Smooth muscle cell (in vitro differentiated cells): ENCODE results near the gene CTSH. TPM values are rescaled to one million over a fixed set of nuclear protein-coding genes. Genes with fewer than 3 reads are reported as not detected.

Source experiments
- DNase-seq: peaks from one replicate; lab custom pipeline; 2025; ENCODE audit not compliant: unreplicated experiment; lab: John Stamatoyannopoulos, UW
- H2AFZ ChIP-seq: fragments of 200-600 bp; sonication (generic); 2 replicates; pipeline ENCODE4 v1.6.0; 2016; ENCODE audit warnings: antibody characterized with exemption, low read depth, mild to moderate bottlenecking
- H3F3A ChIP-seq: fragments of 200-600 bp; sonication (generic); 2 replicates; pipeline ENCODE4 v1.6.0; 2017; ENCODE audit warnings: antibody characterized with exemption, low read depth
- H3K27ac ChIP-seq: fragments of 200-600 bp; sonication (generic); 2 replicates; pipeline ENCODE4 v1.5.1; 2016; ENCODE audit warnings: low read depth, mild to moderate bottlenecking
- H3K27me3 ChIP-seq: fragments of 200-600 bp; sonication (generic); 2 replicates; pipeline ENCODE4 v1.6.1; 2016; ENCODE audit warnings: low read depth, mild to moderate bottlenecking
- H3K36me3 ChIP-seq: fragments of 200-600 bp; sonication (generic); 2 replicates; pipeline ENCODE4 v1.5.1; 2016; ENCODE audit warnings: low read depth
- H3K4me1 ChIP-seq: fragments of 200-600 bp; sonication (generic); 2 replicates; pipeline ENCODE4 v1.5.1; 2016; ENCODE audit warnings: low read depth
- H3K4me2 ChIP-seq: fragments of 200-600 bp; sonication (generic); 2 replicates; pipeline ENCODE4 v1.6.0; 2016; ENCODE audit warnings: mild to moderate bottlenecking
- H3K4me3 ChIP-seq: fragments of 200-600 bp; sonication (generic); 2 replicates; pipeline ENCODE4 v1.5.1; 2016; ENCODE audit warnings: mild to moderate bottlenecking
- H3K79me2 ChIP-seq: fragments of 200-600 bp; sonication (generic); 2 replicates; pipeline ENCODE4 v1.6.0; 2016; ENCODE audit warnings: low read depth, mild to moderate bottlenecking
- H3K9ac ChIP-seq: fragments of 200-600 bp; sonication (generic); 2 replicates; pipeline ENCODE4 v1.6.0; 2016; ENCODE audit warnings: low read depth
- H3K9me3 ChIP-seq: fragments of 200-600 bp; sonication (generic); replicated peaks from 2 replicates; pipeline ENCODE4 v1.5.1; 2016; ENCODE audit warnings: low read depth
- H4K20me1 ChIP-seq: fragments of 200-600 bp; sonication (generic); 2 replicates; pipeline ENCODE4 v1.6.0; 2016; ENCODE audit warnings: low read depth
- WGBS: methylation state at CpG from one replicate; pipeline ENCODE4 v1.1.7; 2016; ENCODE audit warnings: low lambda C conversion rate; 5-methylcytosine and 5-hydroxymethylcytosine counted together
- polyA plus RNA-seq: library from polyadenylated mRNA; unstranded; fragments of >200 nt; fragmentation: Nextera tagmentation; extraction: Ambion mirVana; gene quantifications from 2 replicates; pipeline ENCODE4 v1.2.1, GENCODE V29; 2016
- total RNA-seq: library from RNA; depleted of rRNA; stranded (reverse); fragments of >200 nt; gene quantifications from 2 replicates; pipeline ENCODE4 v1.2.3, GENCODE V29; 2014
- TF ChIP-seq, protein P1 (sequence below): fragments of 200-600 bp; sonication (generic); IDR thresholded peaks from 2 replicates; pipeline ENCODE4 v1.5.1; 2017; ENCODE audit warnings: borderline replicate concordance, mild to moderate bottlenecking, antibody characterized with exemption; ENCODE audit not compliant: insufficient read depth, poor library complexity, severe bottlenecking

CTSH gene
- total and polyA plus RNA-seq, 2 experiments from 2014 or later, result 23.4 to 38.5 TPM

DNA sequence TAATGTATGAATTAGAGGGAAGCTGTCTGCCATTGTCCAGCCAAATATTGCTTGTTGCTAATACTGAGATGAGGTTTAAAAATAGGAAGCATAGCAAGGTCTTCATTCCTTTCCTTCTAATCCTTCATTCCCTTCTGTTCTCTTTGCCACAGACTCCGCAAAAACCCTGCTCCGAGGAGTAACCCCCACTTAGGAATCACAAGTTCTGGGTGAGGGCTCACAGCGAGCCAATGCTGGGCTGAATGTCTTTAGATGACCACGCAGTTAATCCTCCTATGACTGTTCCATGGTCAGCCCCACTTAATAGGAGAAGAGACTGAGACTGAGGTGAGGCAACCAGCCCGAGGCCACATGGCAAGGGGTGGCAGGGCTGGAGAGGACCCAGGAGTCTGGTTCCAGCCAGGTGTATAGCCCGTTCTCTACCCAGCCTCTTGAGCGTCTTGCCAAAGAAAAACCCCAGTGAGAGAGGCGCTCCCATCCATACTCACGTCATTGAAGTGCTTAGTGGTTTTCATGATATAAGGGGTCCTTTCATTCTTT is 44.9 kb upstream of the CTSH start:
- no peaks in the 10 kb centered on the region for H3K27me3 ChIP-seq
- 68% methylated on average over 9 of the region's 9 CpGs for WGBS
- no peaks in the 10 kb centered on the region for H3K36me3 ChIP-seq
- H2AFZ ChIP-seq, result no peak overlapping the region
- peak overlapping the region; percentile 80 for H3K27ac ChIP-seq
- H4K20me1 ChIP-seq, result no peaks in the 10 kb centered on the region
- no peaks in the 10 kb centered on the region for H3K79me2 ChIP-seq
- no peak for DNase-seq
- TF ChIP-seq, protein P1, sequence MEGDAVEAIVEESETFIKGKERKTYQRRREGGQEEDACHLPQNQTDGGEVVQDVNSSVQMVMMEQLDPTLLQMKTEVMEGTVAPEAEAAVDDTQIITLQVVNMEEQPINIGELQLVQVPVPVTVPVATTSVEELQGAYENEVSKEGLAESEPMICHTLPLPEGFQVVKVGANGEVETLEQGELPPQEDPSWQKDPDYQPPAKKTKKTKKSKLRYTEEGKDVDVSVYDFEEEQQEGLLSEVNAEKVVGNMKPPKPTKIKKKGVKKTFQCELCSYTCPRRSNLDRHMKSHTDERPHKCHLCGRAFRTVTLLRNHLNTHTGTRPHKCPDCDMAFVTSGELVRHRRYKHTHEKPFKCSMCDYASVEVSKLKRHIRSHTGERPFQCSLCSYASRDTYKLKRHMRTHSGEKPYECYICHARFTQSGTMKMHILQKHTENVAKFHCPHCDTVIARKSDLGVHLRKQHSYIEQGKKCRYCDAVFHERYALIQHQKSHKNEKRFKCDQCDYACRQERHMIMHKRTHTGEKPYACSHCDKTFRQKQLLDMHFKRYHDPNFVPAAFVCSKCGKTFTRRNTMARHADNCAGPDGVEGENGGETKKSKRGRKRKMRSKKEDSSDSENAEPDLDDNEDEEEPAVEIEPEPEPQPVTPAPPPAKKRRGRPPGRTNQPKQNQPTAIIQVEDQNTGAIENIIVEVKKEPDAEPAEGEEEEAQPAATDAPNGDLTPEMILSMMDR, result no peak
- no peak overlapping the region for H3K4me3 ChIP-seq
- no peaks in the 10 kb centered on the region for H3K9me3 ChIP-seq
- H3K9ac ChIP-seq, result peak overlapping the region; percentile 37
- peaks cover 10% of the 10 kb centered on the region for H3F3A ChIP-seq
- peak overlapping the region; percentile 57 for H3K4me2 ChIP-seq
- H3K4me1 ChIP-seq, result no peaks in the 10 kb centered on the region

DNA sequence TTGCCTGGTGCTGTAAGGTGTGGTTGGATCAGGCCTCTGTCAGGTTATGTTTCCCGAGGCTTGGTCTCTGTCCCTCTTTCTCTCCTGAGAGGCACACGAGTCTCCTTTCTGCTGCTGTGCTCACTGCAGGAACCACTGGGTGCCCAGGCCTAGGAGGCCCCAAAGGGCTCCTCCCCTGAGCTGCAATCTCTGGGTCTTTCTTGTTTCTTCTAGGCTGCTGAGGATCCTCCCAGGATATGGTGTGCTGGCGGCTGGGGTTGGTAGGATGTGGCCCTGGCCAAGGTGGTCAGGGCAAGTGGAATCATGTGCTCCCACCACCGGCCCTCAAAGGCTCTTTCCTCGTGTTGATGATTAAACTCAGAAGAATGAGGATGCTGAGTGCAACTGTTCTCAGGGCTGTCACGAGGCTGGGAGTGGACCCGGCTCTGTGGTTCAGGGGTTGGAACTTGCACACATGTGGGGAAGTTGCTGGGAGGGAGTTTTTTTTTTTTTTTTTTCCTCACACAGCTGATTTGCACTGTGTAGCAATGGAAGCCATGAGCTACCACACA is 43.6 kb upstream of the CTSH start:
- peak overlapping the region; percentile 8 for H3K9ac ChIP-seq
- no peaks in the 10 kb centered on the region for H3K79me2 ChIP-seq
- TF ChIP-seq, protein P1, result no peak
- H3K27ac ChIP-seq, result peak overlapping the region; percentile 80
- H3K4me1 ChIP-seq, result no peaks in the 10 kb centered on the region
- H2AFZ ChIP-seq, result no peak overlapping the region
- H4K20me1 ChIP-seq, result no peaks in the 10 kb centered on the region
- no peaks in the 10 kb centered on the region for H3K27me3 ChIP-seq
- peak overlapping the region; percentile 57 for H3K4me2 ChIP-seq
- DNase-seq, result peak; percentile 17
- 20% methylated on average over 7 of the region's 7 CpGs for WGBS
- H3F3A ChIP-seq, result peaks cover 10% of the 10 kb centered on the region
- no peak overlapping the region for H3K4me3 ChIP-seq
- H3K9me3 ChIP-seq, result no peaks in the 10 kb centered on the region
- H3K36me3 ChIP-seq, result no peaks in the 10 kb centered on the region

DNA sequence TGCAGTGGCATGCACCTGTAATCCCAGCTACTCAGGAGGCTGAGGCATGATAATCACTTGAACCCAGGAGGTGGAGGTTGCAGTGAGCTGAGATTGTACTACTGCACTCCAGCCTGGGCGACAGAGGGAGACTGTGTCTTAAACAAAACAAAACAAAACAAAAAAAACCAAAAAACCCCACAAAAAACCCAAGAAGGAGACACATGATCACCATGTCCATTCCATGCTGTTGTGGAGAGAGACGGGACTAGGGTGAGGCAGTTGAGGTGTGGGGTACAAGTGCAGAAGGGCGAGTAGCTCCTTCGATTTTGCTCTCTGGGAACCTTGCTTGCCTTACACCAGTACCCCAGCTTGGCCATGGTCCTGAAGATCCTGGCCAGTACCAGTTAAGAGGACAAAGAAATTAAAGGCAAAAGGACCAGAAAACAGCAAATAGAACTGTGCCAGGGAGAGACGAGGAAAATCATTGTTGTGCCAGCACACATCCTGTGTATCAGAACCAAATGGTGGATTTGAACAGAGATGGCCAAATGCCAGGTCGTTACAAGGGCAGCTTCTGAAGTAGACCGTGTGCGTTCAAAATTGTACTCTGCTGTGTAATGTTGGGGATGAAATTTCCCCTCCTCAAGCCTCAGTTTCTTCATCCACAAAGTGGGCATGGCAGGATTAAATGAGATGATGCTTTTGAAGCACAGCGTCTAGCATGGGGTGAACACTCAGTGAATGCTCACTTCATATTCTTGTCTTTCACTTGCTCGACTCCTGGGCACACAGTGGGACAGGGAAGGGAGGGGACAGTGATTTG is 42.9 kb upstream of the CTSH start:
- H3K27me3 ChIP-seq, result no peaks in the 10 kb centered on the region
- DNase-seq, result no peak

More for the DNA sequence above, 42.9 kb upstream of the CTSH start:
- TF ChIP-seq, protein P1, result no peak
- H3K4me3 ChIP-seq, result no peak overlapping the region
- H3K9ac ChIP-seq, result peak overlapping the region; percentile 8
- no peak overlapping the region for H2AFZ ChIP-seq
- peak overlapping the region; percentile 69 for H3K27ac ChIP-seq
- H3K4me1 ChIP-seq, result no peaks in the 10 kb centered on the region
- 93% methylated on average over 10 of the region's 10 CpGs for WGBS
- no peaks in the 10 kb centered on the region for H3K9me3 ChIP-seq
- H4K20me1 ChIP-seq, result no peaks in the 10 kb centered on the region
- no peak overlapping the region for H3K4me2 ChIP-seq
- peaks cover 10% of the 10 kb centered on the region for H3F3A ChIP-seq
- H3K79me2 ChIP-seq, result no peaks in the 10 kb centered on the region
- H3K36me3 ChIP-seq, result no peaks in the 10 kb centered on the region
